Measurements from ENCODE around the gene TMEM161B. TPM values are rescaled to one million over a fixed set of nuclear protein-coding genes. Genes with fewer than 3 reads are reported as not detected.
"Not testable (repeated sequence)": the region's sequence is repeated elsewhere in the genome, so short reads cannot be mapped to it uniquely, and the experiment has no call there.

TMEM161B gene
- total RNA-seq, 1 experiment from 2014 or later = 24.8 TPM

DNA sequence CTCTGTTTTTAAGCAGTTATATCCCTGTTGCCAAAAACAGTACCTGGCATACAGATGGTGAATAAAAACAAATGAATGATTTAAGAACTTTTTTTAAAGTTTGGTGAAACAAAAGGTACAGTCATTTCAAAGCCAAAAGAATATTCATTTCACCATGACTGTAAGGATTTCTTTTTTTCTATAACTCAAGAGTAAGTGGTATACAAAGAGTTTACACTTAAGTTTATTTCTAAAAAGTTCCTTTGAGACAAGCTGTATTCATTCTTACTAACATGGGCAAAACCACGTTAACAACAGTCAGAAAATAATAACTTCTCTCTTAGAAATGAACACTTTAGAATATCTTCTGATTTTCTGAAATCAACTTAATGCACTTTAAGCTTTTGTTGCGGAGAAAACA, 5.3 kb downstream of the TMEM161B start:
- H3K4me1 ChIP-seq = no peaks in the 10 kb centered on the region
- H3K36me3 ChIP-seq = peaks cover 9% of the 10 kb centered on the region
- no peak overlapping the region for H3K27ac ChIP-seq
- no peaks in the 10 kb centered on the region for H3K27me3 ChIP-seq
- no peak overlapping the region for H3K4me3 ChIP-seq
- H3K9me3 ChIP-seq (replicated peaks) = peaks cover 5% of the 10 kb centered on the region; the same call in 1 of the 2 replicates
- no peak for DNase-seq

DNA sequence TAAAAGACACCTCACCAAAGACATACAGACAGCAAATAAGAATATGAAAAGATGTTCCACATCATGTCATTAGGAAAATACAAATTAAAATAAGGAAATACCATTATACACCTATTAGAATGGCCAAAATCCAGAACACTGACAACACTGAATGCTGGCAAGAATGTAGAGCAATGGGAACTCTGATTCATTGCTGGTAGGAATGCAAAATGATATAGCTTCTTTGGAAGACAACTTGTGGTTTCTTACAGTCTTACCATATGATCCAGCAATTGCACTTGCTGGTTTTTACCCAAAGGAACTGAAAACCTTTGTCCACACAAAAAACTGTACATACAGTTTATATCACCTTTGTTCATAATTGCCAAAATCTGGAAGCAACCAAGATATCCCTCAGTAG, 6.5 kb downstream of the TMEM161B start:
- DNase-seq = no peak
- Histone ChIP-seq H3K27me3 (no peaks in the 10 kb centered on the region), H3K4me3 (no peak overlapping the region), H3K36me3 (peaks cover 9% of the 10 kb centered on the region), H3K27ac (no peak overlapping the region), H3K4me1 (no peaks in the 10 kb centered on the region), H3K9me3 (replicated peaks) (peaks cover 5% of the 10 kb centered on the region; the same call in 1 of the 2 replicates)

DNA sequence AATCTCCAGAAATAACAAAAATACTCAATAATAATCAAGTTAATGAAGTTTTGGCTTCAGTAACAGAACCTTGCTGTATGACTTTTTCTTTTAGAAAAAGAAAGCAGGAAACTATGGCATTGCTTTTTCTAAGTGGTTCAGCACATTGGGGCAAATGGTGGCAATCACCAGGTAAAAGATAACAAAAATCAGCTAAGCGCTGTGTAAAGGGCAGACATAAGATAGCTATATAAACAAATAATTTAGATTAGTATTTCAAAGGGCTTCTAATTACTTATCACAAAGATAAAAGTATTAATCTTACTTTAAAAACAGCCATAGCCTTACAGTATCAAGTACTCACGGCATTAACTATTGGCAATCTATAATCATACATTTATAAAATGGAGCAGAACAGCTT, 10.0 kb downstream of the TMEM161B start:
- Histone ChIP-seq H3K27ac (no peak overlapping the region), H3K36me3 (peaks cover 5% of the 10 kb centered on the region; the same call in 1 of the 2 replicates), H3K4me1 (peaks cover 3% of the 10 kb centered on the region; the same call in 1 of the 2 replicates), H3K4me3 (no peak overlapping the region), H3K27me3 (no peaks in the 10 kb centered on the region), H3K9me3 (replicated peaks) (no peaks in the 10 kb centered on the region)
- DNase-seq = no peak

DNA sequence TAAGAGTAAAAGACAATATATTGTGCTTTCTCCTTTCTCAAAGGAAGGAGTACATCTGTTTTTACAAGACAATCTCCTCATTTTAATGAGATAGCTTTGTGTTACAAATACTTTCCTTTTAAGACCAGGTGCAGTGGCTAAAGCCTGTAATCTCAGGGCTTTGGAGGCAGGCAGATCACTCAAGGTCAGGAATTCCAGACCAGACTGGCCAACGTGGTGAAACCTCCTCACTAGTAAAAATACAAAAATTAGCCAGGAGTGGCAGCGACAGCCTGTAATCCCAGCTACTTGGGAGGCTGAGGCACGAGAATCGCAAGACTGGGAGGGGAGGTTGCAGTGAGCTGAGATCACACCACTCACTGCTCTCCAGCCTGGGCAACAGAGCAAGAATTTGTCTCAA, 11.8 kb downstream of the TMEM161B start:
- H3K4me3 ChIP-seq = no peak overlapping the region
- H3K36me3 ChIP-seq = peaks cover 5% of the 10 kb centered on the region; the same call in 1 of the 2 replicates
- DNase-seq = peak; percentile 11 to 33
- no peak overlapping the region for H3K27ac ChIP-seq
- no peaks in the 10 kb centered on the region for H3K9me3 ChIP-seq (replicated peaks)
- H3K4me1 ChIP-seq = peaks cover 3% of the 10 kb centered on the region; the same call in 1 of the 2 replicates
- no peaks in the 10 kb centered on the region for H3K27me3 ChIP-seq

DNA sequence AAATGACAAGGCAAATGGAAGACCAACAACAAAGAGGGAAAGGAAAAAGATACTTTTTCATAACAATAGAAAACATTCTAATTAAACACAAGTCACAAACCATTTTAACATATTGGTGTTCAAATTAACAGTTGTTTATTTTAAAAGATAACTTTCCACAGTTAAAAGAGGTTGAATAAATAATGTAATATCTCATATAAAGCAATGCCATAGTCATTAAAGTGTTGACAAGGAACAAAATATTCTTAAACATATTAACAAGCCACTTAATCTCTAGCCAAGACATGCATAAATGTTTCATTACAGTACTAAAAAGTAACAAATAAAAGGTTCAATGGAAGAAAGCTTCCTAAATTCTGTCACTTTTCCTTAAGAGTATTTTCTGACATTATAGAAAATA, 12.6 kb downstream of the TMEM161B start:
- no peak overlapping the region for H3K27ac ChIP-seq

DNA sequence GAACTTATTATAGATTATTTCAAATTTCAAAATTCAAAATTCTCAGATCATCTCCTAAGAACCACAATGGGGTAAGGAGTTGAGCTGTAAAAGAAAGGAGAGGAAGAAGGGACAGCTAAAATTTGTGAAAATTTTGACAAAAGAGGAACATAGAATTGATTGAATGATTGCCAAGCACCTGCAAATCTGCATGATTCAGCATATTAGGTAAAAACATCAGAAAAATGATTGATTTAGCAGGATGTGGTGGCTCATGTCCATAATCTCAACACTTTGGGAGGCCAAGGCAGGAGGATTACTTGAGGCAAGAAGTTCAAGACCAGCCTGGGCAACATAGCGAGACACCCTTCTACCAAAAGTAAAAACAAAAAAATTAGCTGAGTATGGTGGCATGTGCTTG, 14.3 kb downstream of the TMEM161B start:
- no peak overlapping the region for H3K27ac ChIP-seq
- DNase-seq = no peak
- no peaks in the 10 kb centered on the region for H3K9me3 ChIP-seq (replicated peaks)
- H3K4me3 ChIP-seq = no peak overlapping the region
- no peaks in the 10 kb centered on the region for H3K27me3 ChIP-seq
- H3K36me3 ChIP-seq = peaks cover 4% of the 10 kb centered on the region; the same call in 1 of the 2 replicates
- peaks cover 3% of the 10 kb centered on the region; the same call in 1 of the 2 replicates for H3K4me1 ChIP-seq

More for the DNA sequence above, 12.6 kb downstream of the TMEM161B start:
- peaks cover 5% of the 10 kb centered on the region; the same call in 1 of the 2 replicates for H3K36me3 ChIP-seq
- H3K4me1 ChIP-seq = peaks cover 3% of the 10 kb centered on the region; the same call in 1 of the 2 replicates
- H3K27me3 ChIP-seq = no peaks in the 10 kb centered on the region
- H3K4me3 ChIP-seq = no peak overlapping the region
- H3K9me3 ChIP-seq (replicated peaks) = no peaks in the 10 kb centered on the region
- DNase-seq = no peak

DNA sequence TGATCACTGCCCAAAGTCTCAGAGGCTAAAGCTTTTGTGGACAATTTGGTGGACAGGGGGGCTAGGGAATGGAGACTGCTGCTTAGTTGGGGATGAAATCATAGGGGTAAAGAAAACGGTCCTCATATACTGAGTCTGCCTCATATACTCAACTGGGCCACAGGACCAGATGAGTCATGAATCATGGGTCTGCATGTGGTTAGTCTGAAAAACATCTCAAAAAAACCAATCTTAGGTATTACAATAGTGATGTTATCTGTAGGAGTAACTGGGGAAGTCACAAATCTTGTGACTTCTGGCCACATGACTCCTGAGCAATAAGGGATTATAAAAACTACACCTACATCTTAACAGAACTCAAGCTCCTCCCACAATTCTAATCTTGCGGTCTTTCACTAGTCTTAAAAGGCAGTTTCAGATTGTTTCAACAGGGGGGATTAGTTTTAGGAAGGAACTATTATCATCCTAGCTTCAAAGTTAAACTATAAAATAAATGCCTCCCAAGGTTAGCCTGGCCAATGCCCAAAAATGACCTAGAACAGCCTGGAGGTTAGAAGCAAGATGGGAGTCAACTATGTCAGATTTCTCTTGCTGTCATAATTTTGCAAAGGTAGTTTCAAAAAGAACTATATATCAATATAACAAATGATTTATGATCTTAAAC, 17.5 kb downstream of the TMEM161B start:
- Histone ChIP-seq H3K36me3 (no peaks in the 10 kb centered on the region; the same call in 1 of the 2 replicates), H3K27me3 (no peaks in the 10 kb centered on the region), H3K9me3 (replicated peaks) (no peaks in the 10 kb centered on the region), H3K4me1 (no peaks in the 10 kb centered on the region), H3K4me3 (no peak overlapping the region), H3K27ac (no peak overlapping the region)
- DNase-seq = no peak

DNA sequence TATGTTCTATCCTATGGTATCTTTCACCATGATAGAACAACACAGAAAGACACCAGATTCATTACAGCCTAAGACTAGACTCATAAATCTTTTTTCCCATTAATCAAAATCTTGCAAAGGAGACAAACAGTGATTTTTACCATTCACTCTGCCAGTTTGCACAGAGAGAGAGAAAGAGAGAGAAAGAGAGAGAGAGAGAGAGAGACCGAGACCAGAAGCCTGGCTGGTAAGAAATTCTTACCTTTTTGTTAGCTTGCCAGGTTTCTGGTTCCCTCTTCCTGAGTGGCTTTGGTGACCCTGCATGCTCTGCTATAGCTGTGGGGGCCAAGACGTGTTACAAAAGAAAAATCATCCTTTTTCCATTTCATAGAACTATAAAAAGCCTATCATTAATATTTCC, 18.6 kb downstream of the TMEM161B start:
- H3K36me3 ChIP-seq = 0 out of 2 replicates have a peak, but pooled peaks cover 3% of the 10 kb centered on the region
- H3K27me3 ChIP-seq = no peaks in the 10 kb centered on the region
- no peaks in the 10 kb centered on the region; the same call in 1 of the 2 replicates for H3K4me1 ChIP-seq
- H3K9me3 ChIP-seq (replicated peaks) = no peaks in the 10 kb centered on the region
- H3K27ac ChIP-seq = no peak overlapping the region
- no peak for DNase-seq
- no peak overlapping the region for H3K4me3 ChIP-seq

DNA sequence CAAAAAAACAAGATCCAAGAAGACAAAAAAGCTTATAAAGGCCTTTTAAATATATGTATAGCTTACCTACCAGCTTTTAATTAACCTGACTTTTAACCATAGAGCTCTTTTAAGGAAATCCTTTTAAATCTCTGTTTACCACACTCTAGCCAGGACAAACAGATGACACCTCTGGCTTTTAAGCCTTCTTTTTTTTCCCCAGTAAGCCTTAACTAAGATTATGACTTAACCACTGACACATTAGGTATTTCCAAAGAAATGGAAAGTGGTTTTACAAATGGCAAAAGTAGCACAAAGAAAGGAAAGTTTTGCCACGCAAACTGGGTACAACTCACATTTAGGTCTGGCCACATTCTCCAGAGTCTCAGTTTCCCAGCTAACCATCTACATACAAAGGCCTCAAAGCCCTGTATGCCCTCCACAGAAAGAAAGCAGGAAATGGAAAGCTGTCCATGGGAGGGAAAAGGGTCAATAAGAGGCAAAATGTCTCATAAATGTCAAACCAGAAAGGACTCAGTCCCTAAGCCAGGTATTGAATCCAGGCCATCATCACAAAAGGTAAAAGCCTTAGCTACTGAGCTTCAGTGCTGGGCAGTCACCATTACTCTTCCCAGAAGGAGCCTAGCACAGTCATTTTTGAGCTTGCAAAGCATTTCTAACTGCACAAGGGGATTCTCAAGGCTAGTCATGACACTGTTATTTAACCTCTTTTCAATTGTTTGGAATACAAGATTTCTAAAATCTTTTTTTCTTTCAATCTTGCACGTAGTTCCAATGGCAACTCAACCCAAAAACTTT, 19.7 kb downstream of the TMEM161B start:
- no peaks in the 10 kb centered on the region for H3K9me3 ChIP-seq (replicated peaks)
- H3K4me1 ChIP-seq = no peaks in the 10 kb centered on the region; the same call in 1 of the 2 replicates
- H3K27me3 ChIP-seq = no peaks in the 10 kb centered on the region
- no peak overlapping the region for H3K4me3 ChIP-seq
- DNase-seq = no peak
- H3K27ac ChIP-seq = no peak overlapping the region
- 0 out of 2 replicates have a peak, but pooled peaks cover 3% of the 10 kb centered on the region for H3K36me3 ChIP-seq

DNA sequence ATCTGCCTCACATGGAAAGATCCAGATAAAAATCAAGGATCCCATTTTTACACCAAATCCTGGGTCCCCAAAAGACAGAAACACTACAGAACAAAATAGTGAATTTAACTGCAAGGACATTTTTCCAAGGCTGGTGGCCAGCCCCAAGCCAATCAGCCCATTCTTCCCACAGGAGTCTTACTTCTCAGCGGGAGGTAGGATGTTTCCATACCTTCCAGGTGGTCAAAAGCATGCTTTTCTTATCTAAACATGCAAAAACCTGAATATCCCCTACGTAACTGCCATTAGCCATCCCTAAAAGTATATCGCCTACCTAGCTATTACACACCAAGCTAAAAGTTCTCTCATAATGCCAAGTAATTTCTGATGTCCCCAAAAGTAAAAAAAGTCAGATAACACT, 20.6 kb downstream of the TMEM161B start:
- H3K27ac ChIP-seq = no peak overlapping the region
- no peaks in the 10 kb centered on the region for H3K27me3 ChIP-seq
- no peaks in the 10 kb centered on the region; the same call in 1 of the 2 replicates for H3K4me1 ChIP-seq
- H3K4me3 ChIP-seq = no peak overlapping the region
- no peaks in the 10 kb centered on the region for H3K9me3 ChIP-seq (replicated peaks)
- no peak for DNase-seq
- H3K36me3 ChIP-seq = 0 out of 2 replicates have a peak, but pooled peaks cover 3% of the 10 kb centered on the region

DNA sequence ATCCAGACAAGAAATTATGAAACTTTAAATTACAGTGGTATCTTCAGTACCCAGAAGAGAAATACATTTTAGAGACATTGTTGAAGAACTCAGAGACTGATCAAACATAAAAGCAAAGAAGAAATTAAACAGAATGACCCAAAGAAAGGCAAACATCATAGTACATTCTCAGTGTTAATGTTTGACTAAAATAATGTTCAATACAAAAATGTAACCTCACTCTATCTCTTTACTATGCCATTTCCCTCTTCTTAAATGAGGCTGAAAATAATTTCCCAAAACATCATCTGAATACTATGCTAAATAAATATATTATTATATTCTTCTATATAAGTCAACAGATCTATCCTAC, 22.8 kb downstream of the TMEM161B start:
- Histone ChIP-seq H3K27ac (no peak overlapping the region), H3K4me1 (no peaks in the 10 kb centered on the region; the same call in 1 of the 2 replicates), H3K4me3 (no peak overlapping the region), H3K27me3 (no peaks in the 10 kb centered on the region), H3K9me3 (replicated peaks) (no peaks in the 10 kb centered on the region), H3K36me3 (0 out of 2 replicates have a peak, but pooled peaks cover 3% of the 10 kb centered on the region)
- no peak for DNase-seq

DNA sequence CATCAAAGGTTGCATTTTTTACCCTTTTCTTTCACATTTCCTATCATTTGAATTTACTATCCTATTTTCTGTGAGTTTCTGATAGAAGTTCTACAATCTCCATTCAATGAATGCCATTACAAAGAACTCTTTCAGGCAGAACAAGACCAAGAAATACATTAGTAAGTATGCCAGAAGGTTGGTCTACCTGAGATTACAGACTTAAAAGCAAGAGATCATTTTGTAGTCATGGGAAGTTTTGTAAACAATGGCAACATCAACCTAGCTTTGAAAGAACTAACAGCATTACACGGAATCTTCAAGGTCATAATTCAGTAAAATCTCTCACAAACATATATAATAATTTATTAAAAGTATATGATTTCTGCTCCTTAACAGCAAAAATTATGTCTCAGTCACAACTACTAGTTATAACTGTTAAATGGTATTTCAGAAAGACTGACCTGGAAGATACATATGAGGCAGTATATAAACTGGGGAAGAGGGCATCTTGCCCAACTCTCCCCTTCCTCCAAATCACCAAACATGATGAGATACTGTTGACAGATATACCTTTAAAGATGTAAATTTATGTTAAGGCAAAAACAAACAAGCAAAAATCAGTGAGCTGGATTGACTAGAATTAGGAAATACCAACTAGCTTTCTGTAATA, 23.3 kb downstream of the TMEM161B start:
- no peaks in the 10 kb centered on the region; the same call in 1 of the 2 replicates for H3K4me1 ChIP-seq
- 0 out of 2 replicates have a peak, but pooled peaks cover 3% of the 10 kb centered on the region for H3K36me3 ChIP-seq
- no peak overlapping the region for H3K4me3 ChIP-seq
- no peaks in the 10 kb centered on the region for H3K9me3 ChIP-seq (replicated peaks)
- no peaks in the 10 kb centered on the region for H3K27me3 ChIP-seq
- no peak overlapping the region for H3K27ac ChIP-seq
- DNase-seq = no peak

DNA sequence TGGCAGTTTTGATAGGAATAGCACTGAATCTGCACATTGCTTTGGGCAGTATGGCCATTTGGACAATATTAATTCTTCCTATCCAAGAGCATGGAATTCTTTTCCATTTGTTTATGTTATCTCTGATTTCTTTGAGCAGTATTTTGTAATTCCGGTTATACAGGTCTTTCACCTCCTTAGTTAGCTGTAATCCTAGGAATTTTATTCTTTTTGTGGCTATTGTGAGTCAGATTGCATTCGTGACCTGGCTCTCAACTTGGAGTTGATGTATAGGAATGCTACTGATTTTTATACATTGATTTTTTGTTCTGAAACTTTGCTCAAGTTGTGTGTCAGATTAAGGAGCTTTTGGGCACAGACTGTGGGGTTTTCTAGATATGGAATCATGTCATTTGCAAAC, 24.0 kb downstream of the TMEM161B start:
- no peak overlapping the region for H3K27ac ChIP-seq
- H3K9me3 ChIP-seq (replicated peaks) = no peaks in the 10 kb centered on the region

DNA sequence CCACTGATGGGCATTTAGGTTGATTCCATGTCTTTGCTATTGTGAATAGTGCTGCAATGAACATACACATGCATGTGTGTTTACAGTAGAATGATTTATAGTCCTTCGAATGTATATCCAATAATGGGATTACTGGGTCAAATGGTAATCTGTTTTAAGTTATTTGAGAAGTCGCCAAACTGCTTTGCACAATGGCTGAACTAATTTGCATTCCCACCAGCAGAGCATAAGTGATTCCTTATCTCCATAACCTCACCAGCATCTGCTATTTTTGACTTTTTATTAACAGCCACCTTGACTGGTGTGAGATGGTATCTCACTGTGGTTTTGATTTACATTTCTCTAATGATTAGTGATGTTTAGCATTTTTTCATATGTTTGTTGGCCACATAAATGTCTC, 25.2 kb downstream of the TMEM161B start:
- peaks cover 16% of the 10 kb centered on the region; the same call in 1 of the 2 replicates for H3K36me3 ChIP-seq
- not testable (repeated sequence) for H3K4me1 ChIP-seq; H3K27me3 ChIP-seq; DNase-seq; H3K4me3 ChIP-seq; H3K9me3 ChIP-seq (replicated peaks); H3K27ac ChIP-seq

More for the DNA sequence above, 24.0 kb downstream of the TMEM161B start:
- Histone ChIP-seq H3K36me3 (0 out of 2 replicates have a peak, but pooled peaks cover 7% of the 10 kb centered on the region), H3K4me3 (no peak overlapping the region), H3K27me3 (no peaks in the 10 kb centered on the region), H3K4me1 (no peaks in the 10 kb centered on the region; the same call in 1 of the 2 replicates)
- no peak for DNase-seq
